ENCODE results near the gene KCNB1.

Gene KCNB1

GRCh38 chr20:49482621-49483017, at the start of gene KCNB1:
Gene KCNB1 (minus strand): TSS chr20:49482668. CDS start chr20:49482480, 188 bp downstream.
- no peak for DNase-seq

GRCh38 chr20:49529470-49529869, 47.0 kb upstream of the KCNB1 start:
- DNase-seq = no peak

- no peak for DNase-seq
Measured at GRCh38 chr20:49526568-49526967, 44.1 kb upstream of the KCNB1 start.

- DNase-seq = no peak
Measured at GRCh38 chr20:49526056-49526455, 43.6 kb upstream of the KCNB1 start.

- DNase-seq = no peak
Measured at GRCh38 chr20:49523767-49524360, 41.4 kb upstream of the KCNB1 start.

DNA sequence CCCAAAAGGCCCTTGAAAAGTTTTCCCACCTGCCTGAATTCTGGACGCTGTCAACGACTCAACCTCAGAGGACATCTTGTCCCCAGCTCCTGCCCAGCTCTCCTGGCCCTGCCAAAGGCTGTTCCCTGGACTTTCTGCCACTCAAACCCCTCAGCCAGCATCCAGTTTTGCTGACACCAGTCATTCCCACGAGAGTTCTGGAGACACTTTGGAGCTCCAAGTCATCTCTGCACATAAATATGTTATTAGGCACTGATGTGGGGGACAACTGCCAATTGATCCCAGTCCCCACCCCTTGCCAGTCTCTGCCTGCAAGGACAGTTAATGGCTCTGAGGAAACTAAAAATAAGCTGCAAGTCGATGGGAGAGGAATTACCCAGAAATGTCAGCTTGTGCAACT, 38.9 kb upstream of the KCNB1 start:
- no peak for DNase-seq

DNA sequence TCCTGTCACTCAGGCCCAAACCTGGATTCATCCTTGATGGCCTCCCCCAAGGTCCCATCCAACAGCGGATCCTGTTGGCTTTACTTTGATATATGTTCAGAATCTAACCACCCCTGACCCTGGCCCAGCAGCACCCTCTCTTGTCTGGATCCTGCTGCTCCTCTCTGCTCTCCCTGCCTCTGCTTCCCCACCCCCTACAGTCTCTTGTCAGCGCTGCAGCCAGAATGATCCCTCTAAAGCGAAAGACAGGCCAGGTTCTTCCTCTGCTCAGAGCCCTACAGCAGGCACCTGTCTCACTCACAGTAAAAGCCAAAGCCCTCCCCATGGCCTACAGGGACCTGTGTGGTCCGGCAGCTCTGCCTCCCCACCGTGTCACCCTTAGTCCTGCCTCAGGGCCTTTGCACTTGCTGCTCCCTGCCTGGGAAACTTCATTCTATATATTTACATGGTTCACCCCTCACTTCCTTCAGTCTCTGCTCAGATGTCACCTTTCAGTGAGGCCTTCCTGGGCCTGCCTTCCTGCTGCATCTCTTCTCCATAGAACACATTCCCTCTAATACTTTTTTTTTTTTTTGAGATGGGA, 37.4 kb upstream of the KCNB1 start:
- no peak for DNase-seq

- DNase-seq = no peak
Measured at GRCh38 chr20:49519212-49519712, 36.8 kb upstream of the KCNB1 start.

DNA sequence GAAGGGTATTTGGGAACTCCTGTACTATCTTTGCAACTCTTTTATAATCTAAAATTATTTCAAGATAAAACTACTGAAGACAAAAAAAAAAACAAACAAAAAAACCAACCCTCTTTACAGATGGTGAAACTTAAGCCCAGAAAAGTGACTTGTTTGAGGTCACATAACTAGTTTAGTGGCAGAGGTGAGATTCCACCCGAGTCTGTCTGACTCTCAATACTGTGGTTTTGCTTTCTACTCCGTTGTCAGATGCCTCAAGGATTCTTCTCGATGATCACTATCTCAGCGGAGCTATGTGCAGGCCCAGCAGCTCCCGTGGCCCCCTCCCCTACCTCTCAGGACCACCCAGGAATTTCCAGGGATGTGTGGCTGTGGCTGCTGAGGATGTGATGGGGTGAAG, 36.1 kb upstream of the KCNB1 start:
- DNase-seq = no peak

- no peak for DNase-seq
Measured at GRCh38 chr20:49517805-49518100, 35.3 kb upstream of the KCNB1 start.

DNA sequence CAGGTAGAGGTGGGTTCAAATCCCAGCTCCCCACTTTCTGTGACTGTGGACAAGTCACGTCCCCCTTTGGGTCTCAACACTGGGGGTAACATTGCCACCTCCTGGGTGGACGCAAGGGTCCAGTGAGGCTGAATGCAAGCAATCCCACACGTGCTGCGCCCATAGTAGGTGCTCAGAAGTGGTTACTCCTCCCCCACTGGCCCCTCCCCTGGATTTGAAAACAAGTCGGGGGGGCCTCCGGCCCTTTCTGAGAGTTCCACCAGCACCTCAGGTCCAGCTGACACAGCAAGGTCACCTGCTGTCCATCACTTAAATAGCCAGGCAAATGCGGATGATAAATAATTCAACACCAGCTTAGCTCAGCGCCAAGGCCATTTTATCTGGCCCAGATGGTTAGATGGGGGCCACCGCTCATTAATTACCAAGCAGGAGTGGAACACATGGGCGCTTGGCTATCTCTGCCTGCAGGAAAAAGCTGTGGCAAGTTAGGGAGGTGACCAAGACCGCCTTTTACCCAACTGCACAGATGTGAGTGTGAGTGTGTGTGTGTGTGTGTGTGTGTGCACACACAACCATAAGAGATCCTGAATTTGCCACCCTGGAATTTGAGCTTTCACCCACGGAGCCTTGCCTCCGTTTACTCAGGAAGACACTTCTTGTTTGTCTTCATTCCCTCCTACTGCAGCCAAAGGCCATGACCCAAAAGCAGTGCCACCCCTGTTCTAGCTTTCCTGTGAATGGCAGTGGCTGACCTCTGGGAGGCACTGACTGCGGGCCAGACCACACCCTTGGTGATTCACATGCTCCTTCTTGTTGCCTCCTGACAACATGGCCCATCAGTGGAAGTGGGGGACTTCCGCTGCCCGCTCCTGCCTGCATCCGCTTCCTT, 34.7 kb upstream of the KCNB1 start:
- no peak for DNase-seq

DNA sequence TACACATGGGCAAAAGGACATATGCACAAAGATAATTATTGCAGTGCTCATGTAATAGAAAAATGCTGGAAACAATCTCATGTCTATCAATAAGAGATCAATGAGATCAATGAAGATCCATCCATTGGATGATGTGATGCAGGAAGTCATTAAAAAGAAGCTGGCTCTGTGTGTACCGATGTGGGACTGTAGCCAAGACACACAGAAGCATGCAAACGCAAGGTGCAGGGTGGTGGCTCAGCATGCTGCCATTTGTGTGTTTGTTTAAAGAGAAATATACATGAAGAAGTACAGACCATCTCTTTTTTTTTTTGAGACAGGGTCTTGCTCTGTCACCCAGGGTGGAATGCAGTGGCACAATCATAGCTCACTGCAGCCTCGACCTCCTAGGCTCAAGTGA, 33.1 kb upstream of the KCNB1 start:
- DNase-seq = no peak

- DNase-seq = peak in 1 of 2 experiments; percentile 34
Measured at GRCh38 chr20:49513517-49513916, 31.0 kb upstream of the KCNB1 start.

DNA sequence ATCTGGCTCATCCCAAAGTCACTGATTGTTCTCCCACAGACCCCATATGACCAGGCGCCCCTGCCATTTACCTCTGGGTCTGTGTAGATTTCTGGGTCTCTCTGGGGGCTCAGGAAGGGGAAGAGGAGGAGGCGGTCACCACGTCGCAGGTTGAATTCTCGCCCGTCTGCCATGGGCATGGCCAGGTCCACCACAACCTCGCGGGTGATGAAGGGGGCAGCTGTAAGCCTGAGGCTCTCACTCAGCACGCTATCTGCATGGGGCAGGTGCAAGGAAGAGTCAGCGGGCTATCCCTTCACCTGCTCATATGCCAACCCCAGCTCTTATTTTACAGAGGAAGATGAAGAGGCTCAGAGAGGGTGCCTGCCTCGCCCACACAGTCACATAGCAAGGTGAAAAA, 30.5 kb upstream of the KCNB1 start:
- no peak for DNase-seq

DNA sequence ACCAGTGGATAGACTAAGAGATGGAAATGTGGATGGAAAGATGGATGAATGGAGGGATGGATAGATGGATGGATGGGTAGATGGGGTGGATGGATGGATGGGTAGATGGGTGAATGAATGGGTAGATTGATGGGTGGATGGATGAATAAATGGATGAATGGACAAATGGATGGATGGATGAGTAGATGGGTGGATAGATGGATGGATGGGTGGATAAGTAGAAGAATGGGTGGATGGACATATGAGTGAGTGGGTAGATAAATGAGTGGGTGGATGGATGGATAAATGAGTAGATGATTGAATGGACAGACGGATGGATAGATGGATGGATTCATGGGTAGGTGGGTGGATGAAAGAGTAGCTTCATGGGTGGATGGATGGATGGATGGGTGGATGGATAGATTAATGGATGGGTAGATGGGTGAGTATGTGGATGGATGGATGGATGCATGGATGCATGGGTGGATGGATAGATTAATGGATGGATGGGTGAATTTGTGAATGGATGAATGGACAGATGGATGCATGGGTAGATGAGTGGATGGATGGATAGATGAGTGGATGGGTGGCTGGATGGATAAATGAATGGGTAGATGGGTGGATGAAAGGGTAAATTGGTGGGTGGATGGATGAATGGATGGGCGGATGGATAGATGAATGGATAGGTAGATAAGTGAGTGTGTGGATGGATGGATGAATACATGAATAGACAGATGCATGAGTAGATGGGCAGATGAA, 29.5 kb upstream of the KCNB1 start:
- DNase-seq = no peak

DNA sequence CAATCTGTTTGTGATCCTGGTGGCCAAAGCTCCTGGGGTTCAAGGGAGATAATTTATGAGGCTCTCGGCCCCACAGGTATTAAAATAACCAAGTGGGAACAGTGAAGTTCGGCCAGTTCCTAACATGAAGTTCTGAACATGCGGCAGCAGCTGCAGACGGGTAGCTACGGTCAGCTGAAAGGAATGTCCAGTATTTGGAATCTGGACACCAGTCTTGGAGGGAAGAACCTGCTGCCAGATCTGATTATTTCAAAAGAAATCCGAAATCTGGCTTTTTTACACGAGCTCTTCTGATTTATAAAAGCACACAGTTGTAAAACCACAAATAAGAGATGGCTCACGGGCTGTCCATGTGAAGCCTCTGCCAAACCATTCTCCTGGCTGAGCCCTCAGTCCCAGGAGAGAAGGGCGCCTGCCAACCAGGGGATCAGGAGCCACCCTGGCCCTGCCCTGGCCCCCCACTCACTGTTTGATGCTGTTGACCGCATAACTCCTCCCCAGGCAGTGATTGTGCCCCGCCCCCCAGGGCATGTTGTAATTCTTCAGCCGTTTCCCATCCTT, 28.2 kb upstream of the KCNB1 start:
- peak in 1 of 2 experiments; percentile 11 for DNase-seq

GRCh38 chr20:49508435-49509199, 26.1 kb upstream of the KCNB1 start:
- DNase-seq = peak; percentile 34 to 80

GRCh38 chr20:49507741-49508434, 25.4 kb upstream of the KCNB1 start:
- no peak for DNase-seq

DNA sequence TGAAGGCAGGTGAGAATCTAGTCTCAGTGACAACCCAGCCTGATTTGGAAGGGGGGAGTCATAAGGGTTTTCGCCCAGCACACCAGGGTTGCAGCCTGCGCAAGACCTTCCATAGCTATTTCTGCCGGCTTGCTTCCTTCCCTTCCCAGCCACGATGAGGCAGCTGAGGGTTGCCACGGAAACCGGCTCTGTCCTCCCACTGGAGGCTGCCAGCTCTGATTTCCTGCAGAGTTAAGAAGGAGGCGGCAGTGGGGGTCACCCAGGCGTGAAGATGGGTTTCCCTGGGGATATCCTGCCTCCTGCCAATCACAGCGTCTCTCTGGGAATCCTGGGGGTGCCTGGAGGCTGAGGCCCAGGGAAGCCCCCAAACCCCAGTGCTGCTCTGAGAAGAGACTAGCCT, 23.1 kb upstream of the KCNB1 start:
- DNase-seq = peak; percentile 69 to 83

- DNase-seq = no peak
Measured at GRCh38 chr20:49503176-49503575, 20.7 kb upstream of the KCNB1 start.

GRCh38 chr20:49501917-49502316, 19.4 kb upstream of the KCNB1 start:
- DNase-seq = no peak

- DNase-seq = no peak
Measured at GRCh38 chr20:49497398-49497669, 14.9 kb upstream of the KCNB1 start.
